ENCODE measurements around the gene TMEM8B.

The TMEM8B gene

DNA sequence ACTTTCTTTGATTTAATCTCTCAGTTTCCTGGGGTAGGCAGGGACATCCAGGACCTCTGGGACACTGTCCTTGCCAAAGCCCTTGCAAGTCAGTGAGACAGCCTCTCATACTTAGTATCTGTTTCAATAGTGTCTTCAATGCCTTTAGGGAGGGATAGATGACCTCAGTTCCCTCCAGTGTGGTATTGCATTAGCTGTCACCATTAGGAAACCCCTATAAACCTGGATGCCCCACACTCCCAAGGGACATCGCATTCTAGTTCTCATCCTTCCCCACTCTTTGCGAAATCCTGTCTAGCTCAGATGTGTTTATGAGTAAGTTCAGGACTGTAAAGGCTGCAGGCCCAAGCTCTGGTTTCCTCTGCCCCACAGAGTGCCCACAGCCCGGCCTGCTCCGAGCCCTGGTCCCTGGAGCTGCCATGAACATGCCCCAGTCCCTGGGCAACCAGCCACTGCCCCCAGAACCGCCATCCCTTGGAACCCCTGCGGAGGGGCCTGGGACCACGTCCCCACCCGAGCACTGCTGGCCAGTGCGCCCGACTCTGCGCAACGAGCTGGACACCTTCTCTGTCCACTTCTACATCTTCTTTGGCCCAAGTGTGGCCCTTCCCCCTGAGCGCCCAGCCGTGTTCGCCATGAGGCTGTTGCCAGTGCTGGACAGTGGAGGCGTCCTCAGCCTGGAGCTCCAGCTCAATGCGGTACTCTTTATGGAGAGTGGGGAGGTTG is 13.2 kb downstream of the TMEM8B start:
- no peak for DNase-seq

DNA sequence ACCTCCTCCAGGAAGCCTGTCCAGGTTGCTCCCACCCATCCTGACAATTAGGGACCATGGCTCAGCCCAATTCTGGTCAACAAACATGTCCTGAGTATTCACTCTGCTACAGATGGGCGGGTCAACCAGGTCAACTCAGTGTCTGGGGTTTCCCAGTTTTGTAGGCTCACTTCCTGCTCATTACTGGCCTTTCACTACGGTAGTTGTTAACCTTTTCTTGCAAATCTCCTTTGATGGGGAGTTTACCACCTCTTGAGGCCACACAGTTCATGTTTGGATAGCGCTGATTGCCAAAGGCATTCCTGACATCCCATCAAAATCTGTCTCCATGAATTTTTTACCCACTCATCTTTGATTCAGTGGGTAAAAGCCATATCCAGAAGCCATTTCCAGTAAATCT is 13.8 kb downstream of the TMEM8B start:
- no peak for DNase-seq

DNA sequence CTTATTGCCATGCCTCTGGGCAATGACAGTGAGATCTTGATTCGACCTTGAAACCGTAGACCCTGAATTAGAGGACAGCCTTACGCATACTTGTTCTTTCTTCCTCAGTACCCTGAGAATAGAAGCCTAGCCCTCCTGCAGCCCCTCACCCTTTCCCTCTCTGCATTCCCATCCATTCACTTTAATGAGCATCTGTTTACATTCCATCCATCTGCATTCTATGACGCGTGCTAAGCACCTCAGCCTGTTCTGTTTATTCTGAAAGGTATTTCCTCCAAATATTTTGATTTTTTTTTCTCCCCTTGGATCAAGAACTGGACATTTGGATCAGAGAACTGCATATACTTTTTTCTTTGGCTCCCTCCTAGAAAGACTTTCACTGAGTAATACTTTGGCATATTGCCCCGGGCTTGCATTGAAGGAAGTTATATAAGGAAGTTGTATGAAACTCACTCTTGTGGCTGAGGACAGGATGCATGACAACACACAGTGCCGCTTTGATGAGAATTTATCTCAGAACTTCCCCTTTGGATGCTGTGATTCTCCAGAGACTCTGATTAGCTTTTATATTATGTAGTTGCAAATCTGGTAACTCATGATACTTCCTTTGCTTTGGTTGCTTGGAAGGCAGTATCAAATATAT is 15.7 kb downstream of the TMEM8B start:
- peak; percentile 16 for DNase-seq

DNA sequence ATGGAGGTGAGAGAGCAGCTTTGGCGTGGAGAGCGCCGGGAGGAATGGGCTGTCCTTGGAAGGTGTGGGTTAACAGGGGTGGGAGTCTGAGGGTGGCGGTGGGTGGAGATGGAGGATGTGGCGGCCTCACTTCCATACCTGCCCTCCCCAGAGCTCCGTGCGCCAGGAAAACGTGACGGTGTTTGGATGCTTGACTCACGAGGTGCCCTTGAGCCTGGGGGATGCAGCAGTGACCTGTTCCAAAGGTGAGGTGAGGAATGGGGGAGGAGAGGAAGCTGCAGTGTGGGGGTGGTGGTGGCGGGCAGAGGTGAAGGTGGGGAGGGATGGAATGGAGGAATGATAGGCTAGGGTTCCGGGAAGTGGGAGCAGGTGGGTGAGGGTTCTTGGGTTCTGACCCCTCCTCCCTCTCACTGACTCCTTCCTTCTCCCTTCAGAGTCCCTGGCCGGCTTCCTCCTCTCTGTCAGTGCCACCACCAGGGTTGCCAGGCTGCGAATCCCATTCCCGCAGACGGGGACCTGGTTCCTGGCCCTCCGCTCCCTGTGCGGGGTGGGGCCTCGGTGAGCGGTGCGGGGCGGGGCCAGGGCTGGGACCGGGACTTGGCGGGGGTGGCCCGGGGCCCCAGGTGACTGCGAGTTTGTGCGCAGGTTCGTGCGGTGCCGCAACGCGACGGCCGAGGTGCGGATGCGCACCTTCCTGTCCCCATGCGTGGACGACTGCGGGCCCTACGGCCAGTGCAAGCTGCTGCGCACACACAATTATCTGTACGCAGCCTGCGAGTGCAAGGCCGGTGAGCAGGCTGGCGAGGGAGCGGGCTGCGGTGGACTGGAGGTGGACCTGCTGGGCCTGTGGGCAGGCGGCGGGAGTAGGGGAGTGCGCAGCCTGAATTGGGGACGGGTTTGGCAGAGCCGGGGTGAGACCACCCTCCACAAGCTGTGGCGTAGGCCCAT is 17.1 kb downstream of the TMEM8B start:
- DNase-seq, result no peak

DNA sequence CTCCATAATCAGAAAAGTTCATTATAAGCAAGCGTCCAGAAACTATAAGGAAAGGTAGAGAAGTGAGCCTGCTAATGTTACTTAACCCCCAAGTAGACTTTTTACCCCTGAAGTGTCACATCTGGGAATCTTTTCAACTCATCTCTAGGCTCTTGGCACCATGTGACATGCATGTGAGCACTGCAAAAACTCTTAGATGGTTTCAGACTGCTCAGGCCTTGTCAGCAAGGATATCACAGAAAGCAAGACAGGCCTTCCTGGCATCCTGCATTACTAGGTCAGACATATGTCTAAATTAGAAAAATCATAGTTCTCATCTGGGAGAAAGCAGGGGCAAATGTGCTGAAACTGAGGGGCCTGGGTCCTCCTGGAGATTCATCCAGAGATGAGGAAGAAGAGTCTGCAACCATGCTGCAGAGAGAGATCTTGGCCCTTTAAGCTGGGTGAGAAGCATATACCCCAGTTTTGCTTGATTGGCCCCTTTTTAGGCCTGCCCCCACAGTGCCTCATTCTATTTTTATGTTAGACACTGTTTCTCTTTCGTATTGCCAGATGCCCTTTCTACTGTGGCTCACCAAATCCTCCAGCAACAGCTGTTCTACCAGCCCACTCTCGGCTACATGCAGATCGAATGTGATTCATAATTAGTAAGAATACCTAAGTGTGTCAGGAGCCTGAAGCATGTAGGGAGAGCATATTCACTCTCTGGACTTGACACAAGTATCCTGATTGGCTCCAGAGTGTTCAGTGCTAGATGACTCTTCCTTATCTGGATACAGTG is 19.0 kb downstream of the TMEM8B start:
- DNase-seq, result no peak

DNA sequence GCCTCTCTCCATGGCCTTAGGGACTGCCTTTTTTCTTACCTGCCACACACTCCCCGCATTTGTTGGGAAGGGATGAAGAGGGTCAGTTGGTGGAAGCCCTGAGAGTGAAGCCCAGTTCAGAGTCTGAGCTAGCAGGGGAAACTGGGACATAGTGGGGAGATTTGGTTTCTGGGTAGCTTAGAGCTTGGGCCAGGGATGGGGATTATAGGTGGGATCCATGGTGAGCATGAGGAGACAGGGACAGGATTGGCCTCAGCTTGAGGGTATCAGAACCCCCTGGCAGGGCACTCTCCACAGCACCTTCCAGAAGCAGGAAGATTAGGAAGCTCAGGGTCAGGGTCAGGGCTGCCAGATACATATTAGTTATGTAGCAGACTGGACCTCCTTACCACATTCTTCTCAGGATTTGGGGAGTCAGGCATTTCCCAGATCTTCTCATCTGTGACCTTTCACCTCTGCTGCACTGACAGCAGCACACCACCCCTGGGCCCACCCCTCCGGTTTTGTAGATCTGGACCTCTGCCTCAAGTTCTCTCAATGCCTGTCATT is 23.3 kb downstream of the TMEM8B start:
- DNase-seq, result no peak

DNA sequence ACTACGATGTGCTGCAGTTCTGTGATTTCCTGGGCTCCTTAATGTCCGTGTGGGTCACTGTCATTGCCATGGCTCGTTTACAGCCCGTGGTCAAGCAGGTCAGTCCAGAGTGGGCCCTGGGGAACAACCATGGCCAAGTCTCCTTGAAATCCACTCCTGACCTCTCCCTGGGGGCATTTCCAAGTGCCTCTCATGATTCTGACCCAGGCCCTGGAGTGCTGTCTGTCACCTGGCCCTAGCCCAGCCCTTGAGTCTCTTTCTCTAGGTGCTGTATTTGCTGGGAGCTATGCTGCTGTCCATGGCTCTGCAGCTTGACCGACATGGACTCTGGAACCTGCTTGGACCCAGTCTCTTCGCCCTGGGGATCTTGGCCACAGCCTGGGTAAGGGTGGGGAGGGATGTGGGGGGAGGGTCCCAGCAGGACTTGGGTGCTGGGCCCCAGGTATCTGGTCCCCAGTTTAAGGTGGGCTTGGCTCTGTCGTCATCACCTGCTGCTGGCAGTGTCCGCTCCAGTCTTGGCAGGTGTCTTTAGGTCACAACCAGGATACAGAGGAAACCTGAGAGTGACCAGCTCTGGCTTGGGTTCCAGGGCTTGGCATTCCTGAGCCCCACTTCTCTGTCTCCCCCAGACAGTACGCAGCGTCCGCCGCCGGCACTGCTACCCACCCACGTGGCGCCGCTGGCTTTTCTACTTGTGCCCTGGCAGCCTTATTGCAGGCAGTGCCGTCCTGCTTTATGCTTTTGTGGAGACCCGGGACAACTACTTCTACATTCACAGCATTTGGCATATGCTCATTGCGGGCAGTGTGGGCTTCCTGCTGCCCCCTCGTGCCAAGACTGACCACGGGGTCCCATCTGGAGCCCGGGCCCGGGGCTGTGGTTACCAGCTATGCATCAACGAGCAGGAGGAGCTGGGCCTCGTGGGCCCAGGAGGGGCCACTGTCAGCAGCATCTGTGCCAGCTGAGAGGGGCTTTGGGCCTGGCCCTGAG is 24.1 kb downstream of the TMEM8B start:
- DNase-seq, result no peak

DNA sequence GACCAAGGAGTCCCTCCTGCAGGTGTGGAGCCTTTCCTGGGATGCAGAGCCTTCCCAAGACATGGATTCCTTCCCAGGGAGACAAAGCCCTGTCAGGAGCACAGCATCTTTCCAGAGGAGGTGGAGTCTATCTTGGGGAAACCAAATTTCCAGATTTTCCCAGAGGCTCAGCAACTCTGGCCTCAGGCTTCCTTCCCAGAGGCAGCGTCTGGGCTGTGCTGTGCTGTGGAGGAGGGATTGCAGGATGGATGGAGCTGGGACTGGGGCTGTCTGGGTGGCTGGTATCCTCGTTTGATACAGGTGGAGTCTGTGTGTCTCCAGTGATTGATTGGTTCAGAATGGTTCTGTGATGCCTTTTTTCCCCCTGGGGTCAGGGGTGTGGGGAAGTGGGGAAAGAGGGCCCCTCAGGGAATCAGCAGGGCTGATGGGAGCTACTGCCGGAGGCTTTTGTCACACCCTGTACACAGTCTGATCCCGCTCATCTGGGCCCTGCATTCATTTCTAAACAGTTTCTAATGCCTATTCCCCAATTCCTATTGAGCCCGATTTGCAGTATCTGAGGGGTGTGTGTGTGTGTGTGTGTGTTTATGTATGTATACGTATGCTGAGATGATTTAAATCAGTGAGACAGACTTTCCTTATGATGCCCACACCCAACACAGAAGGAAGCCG is 25.2 kb downstream of the TMEM8B start:
- DNase-seq, result no peak

DNA sequence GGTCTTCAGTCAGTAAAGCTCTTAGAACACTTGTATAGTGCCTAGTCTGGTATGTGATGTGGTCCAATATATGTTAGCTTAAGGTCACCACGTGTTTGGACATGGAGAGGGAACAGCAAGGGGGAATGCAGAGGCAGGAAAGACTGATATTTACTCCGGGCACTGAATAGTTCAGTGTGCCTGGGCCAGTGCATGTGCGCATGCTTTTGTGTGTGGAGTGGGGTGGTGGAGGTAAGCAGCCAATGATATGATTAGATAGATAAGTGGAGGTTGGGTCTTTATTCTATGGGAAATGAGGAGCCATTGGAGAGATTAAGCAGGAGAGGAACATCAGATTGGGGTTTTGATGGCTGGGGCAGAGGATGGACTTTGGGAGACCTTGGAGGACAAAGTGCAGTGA is 27.2 kb downstream of the TMEM8B start:
- no peak for DNase-seq

DNA sequence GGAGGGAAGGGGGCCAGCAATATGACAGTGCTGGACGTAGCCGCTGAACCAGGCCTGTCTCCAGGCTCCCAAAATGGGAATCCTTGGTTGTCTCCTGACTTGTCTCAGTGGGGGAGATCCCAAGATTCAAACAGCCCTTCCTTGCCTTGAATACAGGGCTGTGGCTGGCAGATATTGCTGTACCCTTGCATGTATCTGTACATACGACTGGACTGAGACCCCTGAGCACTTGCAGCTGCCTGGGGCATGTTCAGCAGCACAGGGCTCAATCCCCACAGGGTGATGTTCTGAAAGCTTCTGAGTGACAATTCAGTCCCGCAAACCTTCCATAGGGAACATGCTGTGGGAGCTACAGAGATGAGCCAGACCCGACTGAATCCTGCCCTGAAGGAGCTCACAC is 27.9 kb downstream of the TMEM8B start:
- no peak for DNase-seq

DNA sequence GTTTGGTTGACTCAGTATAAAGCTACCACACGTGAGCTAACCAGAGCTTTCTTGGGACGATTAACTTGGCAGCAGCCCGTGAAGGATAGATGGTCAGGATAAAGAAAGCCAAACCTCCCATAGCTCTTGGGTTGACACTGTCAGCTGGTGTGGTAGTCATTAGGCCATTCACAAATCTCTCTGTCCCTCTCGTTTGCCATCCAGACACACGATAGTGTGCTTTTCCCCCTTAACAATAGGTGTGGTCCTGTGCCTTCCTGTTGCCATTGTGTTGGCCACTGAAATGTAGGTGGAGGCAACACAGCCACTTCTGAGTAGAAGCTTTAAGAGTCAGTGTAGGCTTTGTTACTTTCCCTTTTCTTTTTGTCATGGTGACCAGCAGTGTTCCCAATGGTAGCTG is 29.4 kb downstream of the TMEM8B start:
- no peak for DNase-seq

DNA sequence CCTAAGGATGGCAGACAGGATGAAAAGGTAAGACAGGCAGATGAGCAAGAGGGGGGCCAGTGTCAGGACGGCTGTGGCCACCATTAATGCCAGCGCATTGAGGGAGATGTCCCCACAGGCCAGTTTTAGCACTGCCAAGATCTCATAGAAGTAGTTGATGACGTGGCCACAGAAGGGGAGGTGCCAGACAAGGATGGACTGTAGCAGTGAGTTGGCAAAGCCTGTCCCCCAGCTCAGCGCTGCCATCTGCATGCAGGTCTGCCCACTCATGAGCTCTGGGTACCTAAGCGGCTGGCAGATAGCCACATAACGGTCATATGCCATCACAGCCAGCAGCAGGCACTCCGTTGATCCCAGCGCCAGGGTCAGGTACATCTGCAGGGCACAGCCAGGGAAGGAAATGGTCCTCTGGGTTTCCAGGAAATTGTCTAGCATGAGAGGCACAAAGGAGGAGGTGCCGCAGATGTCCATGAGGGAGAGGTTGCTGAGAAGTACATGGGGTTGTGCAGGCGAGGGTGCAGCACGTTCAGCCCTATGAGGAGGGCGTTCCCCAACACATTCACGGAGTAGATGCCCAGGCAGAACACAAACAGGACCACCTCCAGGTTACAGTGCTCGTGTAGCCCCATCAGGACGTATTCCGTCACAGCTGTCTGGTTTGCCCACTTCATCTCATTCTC is 30.4 kb downstream of the TMEM8B start:
- no peak for DNase-seq

DNA sequence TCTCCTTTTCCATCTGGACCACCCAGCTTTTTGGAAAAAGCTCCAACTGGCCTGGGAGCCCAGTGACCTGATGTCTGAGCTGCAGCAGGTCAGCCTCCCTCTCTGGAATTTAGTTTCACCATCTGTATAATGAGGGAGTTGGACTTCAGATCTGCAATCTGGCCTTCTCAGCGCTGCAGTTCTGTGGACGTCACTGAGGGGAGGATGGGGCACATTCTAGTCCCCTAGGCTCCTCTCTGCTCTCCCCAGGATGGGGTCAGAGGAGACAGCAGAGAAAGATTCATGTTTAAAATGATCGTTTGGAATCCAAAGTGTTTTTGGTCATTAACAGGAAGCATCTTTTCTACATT is 30.9 kb downstream of the TMEM8B start:
- no peak for DNase-seq

DNA sequence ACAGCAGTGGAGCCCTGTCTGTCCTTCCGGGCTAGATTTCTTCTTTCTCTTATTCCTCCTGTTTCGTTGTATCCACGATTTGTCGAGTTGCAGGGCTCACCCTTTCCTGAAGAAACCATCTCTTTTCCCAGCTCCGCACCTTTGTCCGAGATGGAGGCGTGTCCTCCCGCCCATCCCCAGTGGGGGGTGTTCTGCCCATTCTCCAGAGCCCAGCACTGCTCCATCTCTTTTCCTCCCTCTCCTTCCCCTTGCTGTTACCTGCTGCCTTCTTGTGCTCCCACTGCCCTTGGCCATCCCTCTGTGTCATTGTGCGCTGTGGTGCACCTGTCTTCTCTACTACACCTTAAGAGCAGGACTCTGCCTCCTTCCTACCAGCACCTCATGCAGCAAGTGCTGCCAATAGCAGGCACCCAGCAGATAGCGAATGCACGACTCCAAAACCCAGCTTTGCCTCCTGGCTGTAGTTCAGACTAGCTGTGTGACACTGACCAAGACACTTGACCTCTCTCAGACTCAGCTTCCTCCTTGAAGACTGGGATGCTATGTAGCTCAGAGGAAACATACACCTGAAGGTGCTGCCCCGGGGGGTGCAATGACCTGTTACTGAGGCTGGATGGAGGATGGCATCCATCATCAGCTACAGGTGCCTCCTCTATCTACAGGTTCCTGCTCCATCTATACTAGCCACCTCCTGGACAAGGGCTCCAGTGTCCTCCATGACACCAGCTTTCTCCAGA is 32.3 kb downstream of the TMEM8B start:
- DNase-seq, result no peak

DNA sequence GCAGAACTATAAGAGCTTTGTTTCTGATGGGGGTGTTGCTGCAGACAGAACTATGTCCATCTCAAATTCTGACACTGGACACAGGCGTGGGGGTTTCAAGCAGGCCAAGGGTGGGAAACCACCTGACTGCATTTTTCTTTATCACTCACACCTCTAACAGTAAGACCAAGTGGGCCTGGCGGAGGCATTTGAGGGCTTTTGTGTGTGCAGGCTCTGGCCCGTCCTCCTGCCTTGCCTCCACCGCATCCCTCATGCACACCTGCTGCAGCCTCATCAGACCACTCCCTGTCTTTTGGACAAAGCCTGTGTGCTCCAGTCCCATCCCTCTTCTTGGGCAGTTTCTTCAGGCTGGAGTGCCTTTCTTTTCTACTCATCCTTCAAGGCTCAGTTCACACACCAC is 33.3 kb downstream of the TMEM8B start:
- no peak for DNase-seq

DNA sequence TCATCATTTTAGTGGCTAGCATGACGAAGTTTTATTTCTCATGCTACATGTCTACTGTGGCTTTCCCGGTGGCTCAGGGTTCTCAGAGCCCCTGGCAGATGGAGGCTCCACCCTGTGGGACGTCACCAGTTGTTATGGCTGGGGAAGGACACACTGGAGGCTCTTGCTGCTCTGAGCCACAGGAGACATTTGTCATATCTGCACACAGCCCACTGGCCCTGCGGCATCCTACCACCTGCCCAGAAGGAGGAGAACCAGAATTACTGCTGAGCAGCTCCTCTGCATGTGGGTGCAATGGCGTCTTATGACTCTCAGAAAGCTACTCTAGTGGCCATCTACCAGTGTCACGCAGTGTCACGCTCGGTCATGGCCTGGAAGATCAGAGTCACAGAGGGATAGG is 34.6 kb downstream of the TMEM8B start:
- DNase-seq, result no peak

DNA sequence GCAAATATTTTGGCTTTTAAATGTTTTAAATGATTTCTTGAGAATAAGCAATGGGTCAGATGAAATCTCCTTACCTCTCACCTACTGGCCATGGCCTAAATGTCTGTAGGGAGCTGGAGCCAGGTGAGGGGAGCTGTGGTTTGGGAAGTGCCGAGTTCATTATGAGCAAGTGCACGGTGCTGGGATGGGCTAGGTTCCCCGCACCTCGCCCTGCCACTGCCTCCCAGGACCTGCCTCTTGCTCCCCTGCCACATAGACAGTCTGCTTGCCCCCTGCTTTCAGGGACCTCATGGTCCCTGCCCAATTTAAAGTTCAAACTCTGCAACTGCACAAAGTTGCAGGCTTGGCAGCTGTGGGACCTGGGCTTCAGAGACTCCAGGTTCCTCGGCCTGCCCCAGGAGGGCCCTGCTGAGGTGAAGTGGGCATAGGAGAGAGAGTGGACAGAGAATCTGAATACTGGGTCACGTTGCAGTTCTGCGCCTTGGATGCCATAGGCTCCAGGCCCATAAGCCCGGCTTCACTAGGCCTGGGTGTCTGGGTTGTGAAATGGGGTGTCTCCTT is 35.7 kb downstream of the TMEM8B start:
- no peak for DNase-seq

DNA sequence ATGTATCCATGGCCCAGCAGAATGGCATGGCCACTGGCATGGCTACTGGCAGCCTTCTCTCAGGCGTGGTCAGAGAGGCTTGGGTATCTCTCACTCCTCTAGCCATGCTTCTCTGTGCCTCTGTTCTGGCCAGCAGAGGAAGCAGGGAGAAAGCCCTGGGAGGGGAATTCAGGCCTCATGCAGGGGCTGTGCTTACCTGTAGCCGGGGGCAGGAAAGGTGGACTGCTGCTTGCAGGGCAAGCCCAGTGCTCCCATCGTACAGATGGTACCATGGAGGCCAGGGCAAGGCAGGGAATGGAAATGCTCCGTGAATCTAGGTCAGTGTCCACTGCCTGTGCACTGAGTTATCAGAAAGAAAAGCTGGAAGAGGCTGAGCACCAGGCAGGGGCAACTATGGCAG is 38.5 kb downstream of the TMEM8B start:
- no peak for DNase-seq

DNA sequence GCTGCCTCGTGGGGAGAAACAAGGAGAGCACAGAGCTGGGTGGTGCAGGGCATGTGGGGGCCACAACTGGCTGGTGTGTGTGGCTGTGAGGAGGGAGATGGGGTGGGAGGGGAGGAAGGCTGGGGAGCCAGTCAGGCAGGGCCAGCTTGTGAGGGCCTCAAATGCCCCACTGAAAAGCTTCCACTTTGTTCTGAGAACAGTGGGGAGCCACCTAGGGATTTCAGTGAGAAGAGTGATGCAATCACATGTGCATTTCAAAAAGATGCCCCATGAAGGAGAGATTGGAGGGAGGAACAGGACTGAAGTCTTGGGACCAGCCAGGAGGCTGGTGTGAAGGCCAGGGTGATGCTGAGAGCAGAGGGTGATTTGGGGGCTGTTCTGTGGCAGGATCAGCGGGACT is 39.9 kb downstream of the TMEM8B start:
- DNase-seq, result no peak

All from effector CD4-positive, alpha-beta T cell (primary cell).